Measurements from ENCODE around the gene SLC24A1.

SLC24A1 gene

DNA sequence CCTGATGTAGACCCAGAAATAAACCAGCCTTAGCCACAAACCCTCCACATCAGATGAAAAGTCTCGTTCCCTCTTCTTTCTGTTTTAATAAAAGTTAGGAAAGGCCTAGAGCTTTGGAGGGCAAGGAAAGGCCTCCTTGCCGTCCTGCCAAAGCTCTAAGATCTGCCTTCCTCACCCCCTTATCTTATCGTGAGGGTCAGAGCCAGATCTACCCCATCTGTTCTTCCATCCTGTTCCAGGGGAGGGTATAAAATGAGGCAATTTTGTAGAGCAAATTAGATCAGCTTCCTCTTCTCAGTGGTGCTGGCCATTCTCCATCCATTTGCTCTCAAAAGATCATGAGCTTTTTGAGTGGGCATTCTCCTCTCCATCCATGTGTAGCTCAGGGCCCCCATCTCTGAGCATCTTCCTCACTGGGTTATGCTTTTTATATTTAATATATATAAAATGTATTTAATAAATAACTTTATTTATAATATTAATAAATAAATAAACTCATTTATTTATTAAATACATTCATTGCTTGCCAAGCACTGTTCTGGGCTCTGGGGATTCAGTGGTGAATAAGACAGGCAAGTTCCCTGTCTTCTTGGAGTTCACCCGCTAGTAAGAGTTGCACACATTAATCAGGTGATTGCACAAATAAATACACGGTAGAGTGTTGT lies 2.0 kb upstream of the SLC24A1 start:
- no peak for DNase-seq

DNA sequence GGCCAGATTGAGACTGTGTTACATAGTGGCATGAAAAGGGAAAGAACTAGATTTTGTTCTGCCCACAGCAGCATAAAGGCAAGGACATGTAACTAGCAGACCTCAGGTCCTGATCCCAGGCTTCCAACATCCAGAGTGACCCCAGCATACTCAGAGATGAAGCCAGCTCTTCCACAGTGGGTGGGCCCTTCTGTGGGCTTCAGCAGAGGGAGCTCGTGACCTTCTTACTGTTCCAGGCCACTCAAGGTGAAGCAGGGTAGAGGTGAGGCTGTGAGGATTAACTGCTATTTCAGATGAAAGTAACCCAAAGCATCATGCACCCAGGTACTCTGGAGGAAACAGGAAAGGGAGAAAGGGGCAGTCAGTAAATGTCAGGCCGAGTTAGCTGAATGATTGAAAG lies 905 bp upstream of the SLC24A1 start:
- no peak for DNase-seq

DNA sequence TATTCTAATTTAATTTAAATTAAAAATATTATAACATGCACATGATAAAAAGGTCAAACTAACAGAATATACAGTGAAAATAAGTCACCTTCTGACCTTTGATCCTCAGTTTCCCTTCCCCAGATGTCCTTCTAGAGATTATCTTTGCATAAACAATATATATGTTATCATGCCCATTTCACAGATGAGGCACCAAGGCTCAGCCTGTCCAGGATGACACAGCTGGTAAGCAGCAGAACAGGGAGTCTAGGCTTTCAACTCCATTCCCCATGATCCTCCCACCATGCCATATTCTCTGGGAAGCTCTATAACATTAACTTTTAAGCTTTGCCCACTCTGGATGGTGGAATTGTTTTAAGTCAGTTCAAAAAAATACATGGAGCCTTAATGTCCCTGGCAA lies 1.4 kb downstream of the SLC24A1 start:
- no peak for DNase-seq

DNA sequence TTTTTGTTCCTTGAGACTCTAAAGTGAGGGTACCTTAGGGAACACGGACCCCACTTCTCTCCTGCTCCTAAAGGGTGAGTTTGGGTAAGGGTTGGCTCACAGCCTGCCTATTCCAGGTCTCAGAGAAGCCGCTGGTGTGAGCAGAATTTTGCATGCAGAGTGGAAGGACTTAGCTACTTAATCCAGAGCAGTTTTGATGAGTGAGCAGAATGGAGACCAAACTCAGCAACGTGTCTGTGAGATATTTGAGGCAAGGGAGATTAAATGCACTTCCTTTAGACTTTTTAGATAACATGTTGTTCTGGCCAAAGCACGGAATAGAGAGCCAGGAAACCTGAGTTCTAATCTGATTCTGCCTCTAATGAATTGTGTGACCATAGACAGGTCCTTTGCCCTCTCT lies 5.1 kb downstream of the SLC24A1 start:
- DNase-seq = no peak

DNA sequence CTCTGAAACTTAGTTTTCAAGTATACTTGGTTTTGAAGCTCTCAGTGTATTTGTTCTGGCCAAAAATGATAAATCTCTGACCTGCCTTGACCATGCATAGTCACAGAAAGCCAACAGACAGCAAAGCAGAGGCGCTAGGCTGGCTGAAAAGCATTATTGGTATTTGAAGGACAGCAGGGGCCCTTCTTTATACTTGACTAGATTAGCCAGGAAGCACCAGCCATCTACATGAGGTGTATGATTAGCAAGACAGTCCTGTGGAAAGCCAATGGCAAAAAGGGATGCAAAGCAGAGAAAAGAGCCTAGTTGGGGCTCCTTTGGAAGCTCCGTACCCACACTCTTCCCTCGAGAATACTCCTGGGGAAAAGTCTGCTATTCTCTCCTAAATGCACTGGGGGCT lies 7.8 kb downstream of the SLC24A1 start:
- no peak for DNase-seq

DNA sequence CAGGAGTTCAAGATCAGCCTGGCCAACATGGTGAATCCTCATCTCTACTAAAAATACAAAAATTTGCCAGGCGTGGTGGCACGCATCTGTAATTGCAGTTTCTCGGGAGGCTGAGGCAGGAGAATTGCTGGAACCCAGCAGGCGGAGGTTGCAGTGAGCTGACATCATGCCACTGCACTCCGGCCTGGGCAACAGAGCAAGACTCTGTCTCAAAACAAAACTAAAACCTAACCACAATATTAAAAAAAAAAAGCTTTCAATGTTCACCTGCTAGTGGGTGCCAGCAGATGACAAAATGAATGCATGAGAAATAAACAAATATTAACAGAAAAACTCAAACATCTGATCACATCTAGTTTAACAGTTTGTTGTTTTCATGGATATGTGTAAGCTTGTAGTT lies 9.0 kb downstream of the SLC24A1 start:
- no peak for DNase-seq

DNA sequence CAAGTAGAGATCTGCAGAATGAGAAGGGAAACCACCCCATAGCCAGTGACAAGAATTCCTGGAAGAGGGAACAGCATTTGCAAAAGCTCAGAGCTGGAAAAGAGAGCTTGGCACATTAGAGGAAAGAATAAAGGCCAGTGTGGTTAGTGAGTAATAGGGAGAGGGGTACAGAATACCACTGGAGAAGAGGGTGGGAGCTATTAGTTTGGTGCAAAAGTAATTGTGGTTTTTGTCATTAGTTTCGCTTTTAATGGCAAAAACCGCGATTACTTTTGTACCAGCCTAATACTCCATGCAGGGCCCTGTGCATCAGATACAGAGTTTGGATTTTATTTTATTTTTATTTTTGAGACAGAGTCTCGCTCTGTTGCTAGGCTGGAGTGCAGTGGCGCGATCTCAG lies 9.8 kb downstream of the SLC24A1 start:
- DNase-seq = no peak

DNA sequence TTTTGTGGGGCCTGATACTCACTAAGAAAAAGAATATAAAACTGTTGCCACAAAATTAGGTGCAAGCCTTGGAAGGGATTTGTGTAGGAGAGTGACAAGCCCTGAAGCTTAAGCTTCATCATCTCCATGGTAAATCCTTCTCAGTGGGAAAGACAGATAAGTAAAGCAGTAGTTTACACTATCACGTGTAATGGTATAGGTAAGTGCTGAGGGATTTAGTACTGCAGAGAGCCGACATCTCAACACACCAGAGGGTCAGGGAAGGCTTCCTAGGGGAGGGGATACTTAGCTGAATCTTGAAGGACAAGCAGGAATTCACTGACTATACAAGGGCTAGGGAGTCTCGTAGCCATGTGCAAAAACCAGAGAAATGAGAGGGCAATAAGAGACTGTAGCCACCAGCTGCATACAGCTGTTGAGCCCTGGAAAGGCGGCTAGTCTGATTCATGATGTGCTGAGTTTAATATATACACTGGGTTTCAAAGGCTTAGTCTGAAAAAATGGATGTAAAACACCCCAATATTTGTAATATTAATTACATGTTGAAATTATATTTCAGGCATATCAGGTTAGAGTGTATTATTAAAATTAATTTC lies 11.1 kb downstream of the SLC24A1 start:
- DNase-seq = no peak

DNA sequence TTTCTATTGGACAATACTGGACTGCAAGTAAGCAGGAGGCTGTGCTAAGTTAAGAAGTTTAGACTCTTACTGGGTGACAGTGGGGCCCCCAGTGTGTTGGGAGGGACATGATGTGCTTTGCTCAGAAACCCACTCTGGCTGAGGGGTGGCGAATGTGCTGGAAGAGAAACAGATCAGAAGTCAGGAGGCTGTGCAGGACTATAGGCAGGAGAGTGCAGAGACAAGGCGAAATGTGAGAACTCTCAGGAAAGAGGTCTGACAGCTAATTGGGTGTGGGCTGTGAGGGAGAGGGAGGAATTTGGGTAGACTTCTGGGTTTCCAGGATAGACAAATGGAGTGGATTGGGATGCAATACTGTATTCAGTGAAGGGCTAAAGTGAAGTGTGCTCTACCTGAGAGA lies 12.0 kb downstream of the SLC24A1 start:
- no peak for DNase-seq

DNA sequence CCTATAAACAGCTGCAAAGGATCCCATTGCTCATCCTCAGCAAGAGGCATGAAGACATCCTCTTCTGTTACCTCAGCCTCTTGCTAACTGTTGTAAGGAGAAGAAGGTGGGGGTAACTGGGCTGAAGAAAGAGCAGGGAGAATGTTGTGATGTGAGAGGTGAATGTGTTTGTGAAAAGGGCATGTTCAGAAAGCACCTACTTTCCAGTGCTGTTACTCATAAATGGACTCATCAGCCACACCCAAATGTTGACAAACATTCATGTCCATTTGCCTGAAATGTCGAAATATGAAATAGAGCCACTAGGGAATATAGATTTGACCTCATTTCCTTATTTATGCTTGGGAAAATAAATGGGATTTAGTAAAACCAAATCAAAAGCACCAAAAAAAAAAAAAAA lies 12.6 kb downstream of the SLC24A1 start:
- DNase-seq = peak; percentile 66

DNA sequence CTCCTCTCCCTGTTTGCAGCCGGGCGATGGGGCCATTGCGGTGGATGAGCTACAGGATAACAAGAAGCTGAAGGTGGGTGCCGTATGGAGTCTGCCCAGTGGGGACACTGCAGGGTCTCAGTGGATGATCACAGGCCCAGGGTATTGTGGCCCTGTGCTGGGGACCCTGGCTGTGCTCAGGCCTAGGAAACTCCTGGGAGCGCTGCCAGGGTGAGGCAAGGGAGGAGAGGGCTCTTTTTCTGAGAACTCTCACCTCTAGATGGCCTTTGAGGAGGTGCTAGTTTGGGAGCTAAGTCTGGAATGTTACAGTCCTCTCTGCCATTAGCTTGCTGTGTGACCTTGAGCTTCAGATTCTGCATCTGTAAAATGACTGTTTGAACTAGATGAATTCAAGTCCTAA lies 16.4 kb downstream of the SLC24A1 start:
- no peak for DNase-seq

DNA sequence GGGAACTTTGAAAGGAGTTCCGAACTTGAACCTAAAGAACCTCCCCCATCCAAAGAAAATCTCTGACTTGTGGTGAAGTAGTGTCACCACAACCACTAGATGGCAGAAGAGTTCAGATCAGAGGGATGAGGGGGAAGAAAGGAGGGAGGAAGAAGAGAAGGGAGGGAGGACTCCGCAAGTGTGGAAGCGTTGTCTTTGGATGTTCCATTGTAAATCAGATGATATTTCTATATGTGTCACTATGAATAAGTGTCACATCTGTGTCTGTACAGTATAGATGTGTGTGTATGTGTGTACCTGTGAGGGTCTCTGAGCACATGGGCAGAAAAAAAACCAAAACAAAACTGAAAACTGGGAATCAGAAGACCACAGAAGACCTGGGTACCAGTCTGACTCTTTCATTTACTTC lies 16.9 kb downstream of the SLC24A1 start:
- peak; percentile 70 for DNase-seq

DNA sequence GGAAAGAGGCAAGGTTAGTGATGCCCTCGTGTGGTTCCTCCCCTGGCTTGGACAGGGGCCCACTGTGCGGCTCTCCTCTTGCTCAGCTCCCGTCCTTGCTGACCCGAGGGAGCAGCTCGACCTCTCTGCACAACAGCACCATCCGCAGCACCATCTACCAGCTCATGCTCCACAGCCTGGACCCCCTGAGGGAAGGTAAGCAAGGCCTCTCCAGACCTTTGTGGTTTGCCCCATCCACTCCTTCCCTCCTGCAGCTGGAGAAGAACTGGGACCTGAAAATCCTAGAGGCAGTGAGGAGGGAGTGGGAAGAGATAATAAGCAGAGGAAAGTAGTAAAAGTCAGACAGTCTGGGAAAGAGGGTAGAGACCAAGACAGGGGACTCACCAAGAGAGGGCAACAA lies 17.8 kb downstream of the SLC24A1 start:
- no peak for DNase-seq

DNA sequence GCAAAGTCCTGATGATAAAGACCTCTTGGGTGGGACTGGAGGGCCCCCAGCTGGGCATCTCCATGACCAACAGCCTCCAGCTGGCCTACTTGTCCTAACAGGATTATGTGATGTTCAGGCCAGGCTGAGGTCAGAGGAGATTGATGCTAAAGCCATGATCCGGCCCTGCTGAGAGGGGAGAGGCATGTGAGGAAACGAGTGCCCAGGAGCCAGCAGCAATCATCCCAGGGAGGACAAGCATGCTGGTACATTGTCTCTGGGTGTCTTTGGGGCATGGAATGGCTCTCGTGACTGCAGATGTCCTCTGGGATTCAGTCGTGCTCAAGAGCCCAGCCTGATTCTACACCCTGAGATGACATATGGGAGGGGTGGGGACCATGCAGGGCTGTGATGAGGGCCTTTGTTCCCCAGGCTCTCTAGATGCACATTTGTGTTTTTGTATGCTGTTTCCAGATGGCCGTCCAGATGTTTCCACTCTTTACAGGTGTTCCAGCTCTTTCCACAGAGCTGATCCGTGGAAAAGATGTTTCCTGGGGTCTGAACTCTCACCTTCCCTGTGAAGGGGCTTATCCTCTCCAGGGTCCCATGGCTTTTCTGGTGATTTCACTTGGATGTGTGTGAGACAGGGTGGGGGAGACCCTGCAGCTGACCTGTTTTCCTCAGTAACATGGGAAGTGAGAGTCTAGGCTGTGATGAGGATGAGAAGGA lies 20.2 kb downstream of the SLC24A1 start:
- DNase-seq = no peak

DNA sequence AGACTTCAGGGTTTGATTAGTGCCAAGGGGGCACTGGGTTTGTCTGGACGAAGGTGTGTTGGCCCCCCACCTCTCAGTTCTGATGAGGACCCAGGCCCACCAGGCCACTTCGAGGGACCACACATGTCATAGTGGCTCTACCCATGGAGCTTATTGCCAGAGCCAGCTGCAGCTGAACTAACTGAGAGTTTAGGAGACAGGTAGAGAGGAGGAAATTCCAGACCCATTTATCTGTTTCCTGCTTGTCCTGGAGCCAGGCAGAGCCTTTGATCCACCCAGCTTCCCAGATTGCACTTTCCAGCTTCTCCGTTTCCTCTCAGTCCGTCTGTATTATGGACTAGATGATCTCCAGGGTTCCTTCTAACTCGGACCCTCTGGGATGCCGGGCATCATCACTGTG lies 20.9 kb downstream of the SLC24A1 start:
- no peak for DNase-seq

DNA sequence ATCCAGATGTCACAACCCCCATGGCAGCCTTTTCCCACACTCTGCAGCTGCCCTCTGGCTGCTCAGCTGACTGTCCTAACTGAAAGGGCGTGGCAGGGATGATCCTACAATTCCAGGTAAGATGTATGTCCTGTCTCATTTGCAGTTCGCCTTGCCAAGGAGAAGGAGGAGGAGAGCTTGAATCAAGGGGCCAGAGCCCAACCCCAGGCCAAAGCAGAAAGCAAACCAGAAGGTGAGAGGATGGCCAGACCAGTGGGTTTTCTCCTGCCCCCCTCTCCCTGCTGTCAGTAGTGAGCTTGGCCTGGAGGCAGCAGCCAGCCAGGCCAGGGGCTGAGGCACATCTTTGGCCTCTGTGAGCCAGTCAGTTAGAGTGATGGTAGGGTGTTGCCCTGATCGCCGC lies 22.5 kb downstream of the SLC24A1 start:
- no peak for DNase-seq

DNA sequence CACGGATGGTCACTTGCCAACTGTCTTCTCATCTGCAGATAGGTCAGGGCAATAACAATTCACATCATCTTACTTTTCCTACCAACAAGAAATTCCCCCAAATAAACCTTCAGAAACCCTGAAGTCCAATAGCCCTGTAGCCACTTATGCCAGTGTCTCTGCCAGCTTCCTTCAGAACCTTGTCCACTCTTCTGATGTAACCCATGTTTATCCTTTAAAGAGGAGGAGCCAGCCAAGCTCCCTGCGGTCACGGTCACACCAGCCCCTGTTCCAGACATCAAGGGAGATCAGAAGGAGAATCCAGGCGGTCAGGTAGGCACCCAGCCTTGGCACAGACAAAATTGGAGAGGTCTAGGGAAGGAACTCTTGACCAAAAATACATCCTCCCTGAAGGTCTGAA lies 23.7 kb downstream of the SLC24A1 start:
- no peak for DNase-seq

DNA sequence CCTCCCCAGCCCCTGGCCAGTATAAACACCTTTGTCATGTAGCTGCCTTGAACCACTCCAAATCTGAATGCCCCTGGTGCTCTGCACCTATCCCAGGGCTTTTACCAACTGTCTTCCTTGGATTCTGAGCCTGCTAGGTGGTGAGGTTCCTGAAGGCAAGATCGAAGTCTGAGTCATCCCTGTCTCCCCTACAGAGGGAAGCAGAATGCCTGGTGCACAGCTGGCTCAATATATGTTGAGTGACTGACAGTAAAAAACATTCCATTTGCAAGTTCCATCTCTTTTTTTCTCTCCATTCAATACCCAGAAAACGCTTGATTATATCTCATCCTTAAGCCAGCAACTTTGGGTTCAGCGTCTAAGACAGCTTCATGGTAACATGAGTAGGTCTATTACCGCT lies 24.7 kb downstream of the SLC24A1 start:
- DNase-seq = no peak

DNA sequence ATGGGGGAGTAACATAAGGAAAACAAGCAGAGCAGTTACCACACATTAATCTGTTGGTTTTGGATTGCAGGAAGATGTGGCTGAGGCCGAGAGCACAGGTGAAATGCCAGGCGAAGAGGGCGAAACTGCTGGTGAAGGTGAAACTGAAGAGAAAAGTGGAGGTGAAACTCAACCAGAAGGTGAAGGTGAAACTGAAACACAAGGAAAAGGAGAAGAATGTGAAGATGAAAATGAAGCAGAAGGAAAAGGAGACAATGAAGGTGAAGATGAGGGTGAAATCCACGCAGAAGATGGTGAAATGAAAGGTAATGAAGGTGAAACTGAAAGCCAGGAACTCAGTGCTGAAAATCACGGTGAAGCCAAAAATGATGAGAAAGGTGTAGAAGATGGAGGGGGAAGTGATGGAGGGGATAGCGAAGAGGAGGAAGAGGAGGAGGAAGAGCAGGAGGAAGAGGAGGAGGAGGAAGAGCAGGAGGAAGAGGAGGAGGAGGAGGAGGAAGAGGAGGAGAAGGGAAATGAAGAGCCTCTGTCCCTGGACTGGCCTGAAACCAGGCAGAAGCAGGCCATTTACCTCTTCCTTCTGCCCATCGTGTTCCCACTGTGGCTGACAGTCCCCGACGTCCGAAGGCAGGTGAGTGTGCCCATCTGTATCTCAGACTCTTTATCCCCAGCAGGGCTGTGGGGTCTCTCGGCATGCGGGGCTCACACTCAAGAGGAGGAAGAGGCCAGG lies 28.7 kb downstream of the SLC24A1 start:
- DNase-seq = no peak

DNA sequence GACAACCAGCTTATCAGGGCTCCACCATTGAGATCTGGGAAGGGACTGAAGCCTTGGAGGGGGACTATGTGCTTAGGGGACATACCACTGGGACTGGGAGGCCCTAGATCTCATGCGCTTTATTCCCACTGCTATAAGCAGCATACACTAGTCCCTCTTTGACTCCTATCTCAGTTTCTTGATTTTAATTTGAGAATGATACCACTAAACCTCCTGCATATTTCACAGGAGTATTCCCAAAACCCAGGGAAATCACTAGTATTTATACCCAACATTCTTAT lies 29.2 kb downstream of the SLC24A1 start:
- no peak for DNase-seq

DNA sequence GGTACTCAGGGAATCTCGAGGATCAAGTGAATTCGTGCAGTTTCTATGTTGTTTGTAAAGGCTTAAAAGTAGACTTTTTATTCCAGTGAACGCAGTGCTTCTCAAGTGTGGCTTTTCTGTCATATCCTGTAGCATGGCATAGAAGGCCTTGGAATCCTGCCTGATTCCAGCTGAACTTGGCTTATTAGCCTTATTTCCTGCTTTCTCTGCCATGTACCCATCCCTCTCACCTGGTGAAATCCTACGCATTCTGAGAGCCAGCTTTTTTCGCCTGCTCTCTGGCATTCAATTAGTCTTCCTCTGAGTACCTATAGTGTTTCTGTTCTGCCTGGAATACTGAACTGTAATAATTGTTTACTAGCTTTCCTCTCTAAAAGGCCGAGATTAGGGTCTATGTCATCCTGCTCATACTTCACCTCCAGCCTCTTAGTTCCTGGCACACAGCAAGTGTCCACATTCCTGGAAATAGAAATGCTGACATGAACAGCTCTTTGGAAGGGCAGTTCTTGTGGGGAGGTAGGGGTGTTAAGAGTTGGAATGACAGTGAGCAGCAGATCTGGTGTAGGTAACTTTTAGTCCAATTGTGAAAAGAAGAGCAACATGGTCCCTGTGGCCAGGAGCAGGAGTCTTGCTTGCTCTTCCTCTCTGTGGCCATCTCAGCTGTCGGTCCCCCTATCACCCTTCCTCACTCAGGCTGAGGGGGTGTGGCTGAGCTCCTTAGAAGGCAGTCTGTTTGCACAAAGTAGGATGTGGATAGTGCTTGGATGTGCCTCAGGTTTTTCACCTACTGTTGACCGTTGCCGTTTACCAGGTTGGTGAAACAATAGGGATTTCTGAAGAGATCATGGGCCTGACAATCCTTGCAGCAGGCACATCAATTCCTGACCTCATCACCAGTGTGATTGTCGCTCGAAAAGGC lies 30.4 kb downstream of the SLC24A1 start:
- no peak for DNase-seq

DNA sequence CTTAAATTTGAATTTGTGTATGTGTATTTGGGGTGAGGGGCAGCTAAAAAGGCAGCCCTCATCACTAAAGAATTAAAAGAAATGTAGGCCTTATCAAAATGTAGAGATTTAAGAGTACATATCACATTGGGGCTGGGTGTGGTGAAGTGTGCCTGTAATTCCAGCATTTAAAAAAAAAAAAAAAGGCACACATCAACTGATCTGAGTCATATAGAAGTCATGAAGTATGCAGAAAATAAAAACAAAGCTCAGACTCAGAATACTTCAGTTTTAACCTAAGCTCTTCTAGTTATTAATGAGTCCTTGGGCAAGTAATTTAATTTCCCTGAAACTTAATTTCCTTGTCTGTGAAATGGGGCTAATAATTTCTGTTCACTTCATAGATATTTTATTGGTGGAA lies 31.6 kb downstream of the SLC24A1 start:
- DNase-seq = no peak

All from inflammatory macrophage treated with lipopolysaccharide for 4 hours (primary cell).